Stimulated activated naive CD4-positive, alpha-beta T cell (primary cell): ENCODE results near the gene SKA1.
"Not testable (repeated sequence)": the region's sequence is repeated elsewhere in the genome, so short reads cannot be mapped to it uniquely, and the experiment has no call there.

Source experiments
- DNase-seq, 6 experiments: peaks; one replicate each; lab custom pipeline; 2025; lab: John Stamatoyannopoulos, UW

The SKA1 gene

GRCh38 chr18:50395093-50395492, 20.2 kb downstream of the SKA1 start:
- no peak for DNase-seq

- no peak for DNase-seq
These were observed 21.3 kb downstream of the SKA1 start for GRCh38 chr18:50396005-50396660.

GRCh38 chr18:50397023-50397422, 22.2 kb downstream of the SKA1 start:
- DNase-seq = no peak

DNA sequence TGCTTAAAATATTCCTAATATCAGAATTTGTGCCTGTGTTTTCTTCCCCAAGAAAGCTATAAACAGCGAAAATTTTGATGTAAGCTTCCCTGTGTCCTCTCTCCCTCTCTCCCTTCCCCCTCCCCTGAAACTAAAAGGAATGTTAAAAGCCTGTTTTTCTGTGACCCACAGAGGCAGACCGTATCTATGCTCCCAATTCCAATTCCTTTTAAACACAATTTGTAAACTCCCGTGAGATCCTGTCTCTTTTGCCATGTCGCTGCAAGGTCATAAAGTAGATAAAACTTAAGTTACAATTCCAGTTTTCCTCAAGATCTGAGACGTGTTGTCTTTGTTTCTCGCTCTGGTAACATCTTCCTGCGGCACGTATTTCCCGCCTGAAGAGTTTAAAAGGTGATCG, 23.3 kb downstream of the SKA1 start:
- DNase-seq = no peak

DNA sequence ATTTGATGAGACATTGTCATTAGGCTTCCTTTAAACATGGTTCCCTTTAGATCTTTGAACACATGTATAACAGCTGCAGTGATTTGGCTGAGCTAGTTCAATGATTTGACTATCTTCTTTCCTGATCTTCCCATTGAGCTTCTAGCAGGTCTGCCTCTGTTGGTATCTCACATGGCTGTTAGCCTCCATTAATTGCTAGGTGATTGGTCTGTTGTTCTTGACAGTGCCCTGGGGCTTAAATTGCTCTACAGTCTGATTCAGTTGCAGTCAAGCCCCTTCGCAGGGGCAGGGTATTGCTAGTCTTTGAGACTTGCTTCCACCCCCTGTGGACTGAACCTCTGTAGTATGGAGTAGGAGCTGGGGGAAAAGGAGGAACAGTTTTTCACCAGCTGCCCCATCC, 24.1 kb downstream of the SKA1 start:
- DNase-seq = no peak

DNA sequence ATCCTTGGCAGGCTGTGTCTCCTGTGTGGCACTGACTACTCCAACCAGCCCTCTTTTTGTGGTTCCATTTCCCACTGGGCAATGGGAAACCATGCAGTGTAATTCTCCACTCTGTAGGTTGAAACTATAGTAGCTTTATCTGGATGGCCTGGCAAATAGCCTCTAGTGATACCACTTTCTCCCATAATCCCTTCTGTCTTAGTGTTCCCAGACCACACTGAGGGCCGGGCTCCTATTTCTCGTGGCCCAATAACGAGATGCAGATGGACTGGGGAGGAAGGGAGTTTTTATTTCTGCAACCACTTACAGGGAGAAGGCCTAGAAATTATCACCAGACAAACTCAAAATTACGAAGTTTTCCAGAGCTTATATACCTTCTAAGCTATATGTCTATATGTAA, 24.7 kb downstream of the SKA1 start:
- DNase-seq = no peak

GRCh38 chr18:50400438-50400837, 25.6 kb downstream of the SKA1 start:
- DNase-seq = not testable (repeated sequence)

DNA sequence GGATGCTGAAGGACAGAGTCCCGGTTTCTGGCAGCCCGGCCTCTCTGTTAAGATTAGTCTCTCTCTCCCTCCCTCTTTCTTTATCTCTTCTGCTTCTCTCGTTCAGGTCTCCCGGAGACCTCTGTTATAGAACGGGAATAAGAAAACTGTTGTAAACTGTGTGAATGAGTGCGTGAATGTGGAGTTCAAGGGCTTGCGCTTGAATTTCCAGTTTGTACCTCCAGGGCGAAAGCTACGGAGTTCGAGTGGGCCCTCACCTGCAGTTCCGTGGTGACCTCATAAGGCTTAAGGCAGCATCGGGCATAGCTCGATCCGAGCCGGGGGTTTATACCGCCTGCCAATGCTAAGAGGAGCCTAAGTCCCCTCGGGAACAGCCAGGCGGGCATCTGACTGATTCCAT, 26.4 kb downstream of the SKA1 start:
- no peak for DNase-seq

- peak in 2 of 6 experiments; percentile 1 to 3 for DNase-seq
These were observed 27.0 kb downstream of the SKA1 start for GRCh38 chr18:50401888-50402287.

GRCh38 chr18:50404752-50405581, 30.1 kb downstream of the SKA1 start:
- not testable (repeated sequence) for DNase-seq

DNA sequence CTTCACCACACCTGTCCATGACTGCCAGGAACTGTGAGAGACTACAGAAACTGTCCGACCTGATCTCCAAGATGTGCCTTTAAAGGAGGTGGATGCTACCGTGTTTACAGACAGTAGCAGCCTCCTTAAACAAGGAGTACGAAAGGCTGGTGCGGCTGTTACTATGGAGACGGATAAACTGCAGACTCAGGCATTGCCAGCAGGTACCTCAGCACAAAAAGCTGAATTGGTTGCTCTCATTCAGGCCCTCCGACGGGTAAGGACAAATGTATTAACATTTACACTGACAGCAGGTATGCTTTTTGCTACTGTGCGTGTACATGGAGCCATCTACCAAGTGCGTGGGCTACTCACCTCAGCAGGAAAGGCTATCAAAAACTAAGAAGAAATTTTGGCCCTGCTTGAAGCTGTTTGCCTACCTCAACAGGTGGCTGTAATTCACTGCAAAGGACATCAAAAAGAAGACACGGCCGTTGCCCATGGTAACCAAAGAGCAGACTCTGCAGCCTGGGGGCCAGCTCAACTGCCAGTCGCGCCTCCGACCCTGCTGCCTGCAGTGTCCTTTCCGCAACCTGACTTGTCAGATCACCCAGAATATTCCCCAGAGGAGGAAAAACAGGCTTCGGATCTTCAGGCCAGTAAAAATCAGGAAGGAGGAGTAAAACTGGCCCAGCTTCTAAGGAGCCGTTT, 30.9 kb downstream of the SKA1 start:
- no peak for DNase-seq

DNA sequence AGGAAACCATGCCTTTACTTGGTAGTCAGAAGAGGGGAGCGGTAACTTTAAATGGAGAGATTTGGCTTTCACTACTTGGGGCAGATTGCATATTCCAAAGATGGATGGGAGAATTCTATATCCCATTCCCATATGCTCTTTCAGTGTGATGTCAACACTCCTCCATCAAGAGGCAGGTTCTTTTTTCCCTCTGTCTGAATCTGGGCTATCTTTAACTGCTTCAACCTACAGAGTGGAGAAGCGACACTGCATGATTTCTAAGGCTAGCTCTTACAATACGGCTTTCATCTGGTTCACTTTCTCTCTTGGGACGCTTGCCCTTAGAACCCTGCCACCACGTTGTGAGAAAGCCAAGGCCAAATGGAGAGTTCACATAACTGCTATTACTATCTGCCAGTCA, 34.4 kb downstream of the SKA1 start:
- DNase-seq = no peak

DNA sequence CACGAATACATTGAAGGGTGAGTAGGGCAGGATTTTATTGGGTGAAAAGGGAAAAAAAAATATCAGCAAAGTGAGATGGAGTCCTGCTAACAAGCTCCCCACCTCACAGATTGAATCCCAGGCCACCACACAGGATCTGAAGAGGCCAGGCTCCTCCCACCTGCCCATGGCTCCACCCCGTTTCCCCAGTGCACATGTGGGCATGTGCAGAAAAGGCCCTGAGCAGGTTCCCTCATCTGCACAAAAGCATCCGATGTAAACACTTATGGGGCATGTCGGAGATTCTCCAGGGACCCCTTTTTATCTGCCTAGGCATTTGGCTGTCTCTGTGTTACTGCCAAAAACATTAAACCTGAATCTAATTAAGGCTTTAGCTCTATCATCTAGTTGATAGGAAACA, 35.2 kb downstream of the SKA1 start:
- no peak for DNase-seq

GRCh38 chr18:50410894-50411293, 36.0 kb downstream of the SKA1 start:
- no peak for DNase-seq

DNA sequence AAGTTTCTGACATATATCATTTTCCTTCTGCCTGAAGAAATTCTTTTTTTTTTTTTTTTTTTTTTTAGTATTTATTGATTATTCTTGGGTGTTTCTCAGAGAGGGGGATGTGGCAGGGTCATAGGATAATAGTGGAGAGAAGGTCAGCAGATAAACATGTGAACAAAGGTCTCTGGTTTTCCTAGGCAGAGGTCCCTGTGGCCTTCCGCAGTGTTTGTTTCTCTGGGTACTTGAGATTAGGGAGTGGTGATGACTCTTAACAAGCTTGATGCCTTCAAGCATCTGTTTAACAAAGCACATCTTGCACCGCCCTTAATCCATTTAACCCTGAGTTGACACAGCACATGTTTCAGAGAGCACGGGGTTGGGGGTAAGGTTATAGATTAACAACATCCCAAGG, 42.0 kb downstream of the SKA1 start:
- DNase-seq = not testable (repeated sequence)

GRCh38 chr18:50417705-50418104, 42.9 kb downstream of the SKA1 start:
- not testable (repeated sequence) for DNase-seq

- DNase-seq = no peak
These were observed 43.8 kb downstream of the SKA1 start for GRCh38 chr18:50418650-50419049.

GRCh38 chr18:50422286-50422898, 47.5 kb downstream of the SKA1 start:
- no peak for DNase-seq

DNA sequence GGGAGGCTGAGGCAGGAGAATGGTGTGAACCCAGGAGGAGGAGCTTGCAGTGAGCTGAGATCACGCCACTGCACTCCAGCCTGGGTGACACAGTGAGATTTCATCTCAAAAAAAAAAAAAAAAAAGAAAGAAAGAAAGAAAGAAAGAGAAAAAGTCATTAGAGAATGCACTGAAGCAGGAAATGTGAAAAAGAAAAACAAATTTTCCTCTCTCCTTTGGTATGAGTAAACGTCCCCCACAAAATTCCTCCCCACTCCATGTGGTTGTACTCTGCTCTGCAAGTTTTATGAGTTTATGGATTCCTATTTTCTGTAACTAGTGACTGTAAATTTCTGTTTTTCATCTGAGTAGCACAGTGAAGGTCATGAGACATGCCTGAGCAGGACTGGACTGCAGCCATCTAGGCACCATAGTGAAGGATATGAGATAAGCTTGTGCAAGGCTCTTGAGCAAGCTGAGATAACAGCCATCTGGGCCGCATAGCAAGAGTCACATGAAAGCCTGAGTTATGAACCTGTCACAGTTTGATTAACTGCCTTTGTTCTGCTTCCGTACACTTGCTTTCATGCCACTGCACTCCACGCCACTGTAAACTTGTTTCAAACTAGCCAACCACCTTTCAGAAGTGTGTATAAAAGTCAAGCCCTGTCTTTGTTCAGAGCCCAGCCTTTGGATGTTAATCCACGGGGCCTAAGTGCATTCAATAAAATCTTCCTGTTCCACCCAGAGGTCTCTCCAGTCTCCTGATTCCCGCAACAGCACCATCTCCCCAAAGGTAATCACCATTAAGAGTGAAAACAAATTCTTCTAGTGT, 50.2 kb downstream of the SKA1 start:
- DNase-seq = no peak

GRCh38 chr18:50427896-50428295, 53.0 kb downstream of the SKA1 start:
- no peak for DNase-seq

DNA sequence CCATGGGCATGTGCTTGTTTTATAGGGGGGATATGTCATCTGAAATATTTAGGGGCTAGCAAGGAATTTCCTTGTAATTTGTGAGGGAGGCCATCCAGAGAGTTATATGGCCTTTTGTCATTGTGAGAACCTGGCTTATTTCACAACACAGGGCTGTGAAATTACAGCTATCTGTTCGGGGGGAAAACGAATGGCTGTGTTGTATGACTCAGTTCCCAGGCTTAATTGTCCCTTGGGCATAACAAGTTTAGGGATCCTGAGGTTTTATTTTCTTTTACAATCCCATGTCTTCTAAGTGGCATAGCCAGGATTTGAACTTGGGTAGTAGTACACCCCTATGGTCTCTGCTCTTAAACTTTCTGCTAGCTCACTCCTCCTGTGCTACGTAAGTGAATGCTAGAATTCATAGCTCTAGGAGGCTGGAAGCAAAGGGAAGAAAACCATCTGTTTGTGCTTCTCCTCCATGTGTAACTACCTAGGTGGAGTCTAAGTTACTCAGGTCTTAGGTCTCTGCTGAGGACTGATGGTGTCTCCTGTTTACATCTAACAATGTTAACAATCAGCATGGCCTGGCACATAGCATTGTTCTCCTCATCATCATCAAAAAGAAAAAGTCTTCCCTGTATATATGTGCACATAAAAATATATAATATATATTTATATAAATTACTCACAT, 53.8 kb downstream of the SKA1 start:
- no peak for DNase-seq
